Activated CD8-positive, alpha-beta T cell treated with anti-CD3 and anti-CD28 coated beads for 36 hours (primary cell): ENCODE measurements around the gene RPS24. TPM values are rescaled to one million over a fixed set of nuclear protein-coding genes. Genes with fewer than 3 reads are reported as not detected.

Experiments
- ATAC-seq: fragments of 200-7000 bp; cut with Tn5 transposase; one replicate; pipeline ENCODE4 v1.10.0; 2021; ENCODE audit warnings: mild to moderate bottlenecking, moderate library complexity
- CTCF ChIA-PET: fragments of 350-600 bp; sonication (Branson Sonifier 250); formaldehyde crosslinking; loops from one replicate; lab custom pipeline; 2021; ENCODE audit warnings: antibody characterized with exemption; lab: Charles Lee
- POLR2A ChIA-PET: fragments of 350-600 bp; sonication (Branson Sonifier 250); formaldehyde crosslinking; loops from one replicate; lab custom pipeline; 2021; ENCODE audit warnings: antibody characterized with exemption; lab: Charles Lee
- DNase-seq: peaks from one replicate; pipeline ENCODE4 v3.0.0-alpha.2; 2020
- H3K27ac Mint-ChIP-seq: one replicate; pipeline ENCODE4 v1.8.0; 2021; ENCODE audit warnings: mild to moderate bottlenecking, mixed read lengths
- H3K27me3 Mint-ChIP-seq: one replicate; pipeline ENCODE4 v1.8.0; 2021; ENCODE audit warnings: mixed read lengths
- H3K36me3 Mint-ChIP-seq: one replicate; pipeline ENCODE4 v1.8.0; 2021; ENCODE audit warnings: low read depth, mixed read lengths
- H3K4me1 Mint-ChIP-seq: one replicate; pipeline ENCODE4 v1.8.0; 2021; ENCODE audit warnings: low read depth, mixed read lengths
- H3K4me3 Mint-ChIP-seq: one replicate; pipeline ENCODE4 v1.8.0; 2021; ENCODE audit warnings: mild to moderate bottlenecking, moderate library complexity, mixed read lengths
- H3K9me3 Mint-ChIP-seq: one replicate; pipeline ENCODE4 v1.8.0; 2021; ENCODE audit warnings: mixed read lengths
- intact Hi-C: fragments of 100-400 bp; cut with micrococcal nuclease; formaldehyde crosslinking; loops from one replicate; pipeline ENCODE4 v1.10.0; 2022
- total RNA-seq, 2 experiments: library from RNA; stranded (reverse); gene quantifications; one replicate each; pipeline ENCODE4 v1.2.3, GENCODE V29; 2021
- TF ChIP-seq, protein P1 (sequence below): fragments of 200-600 bp; IDR thresholded peaks from one replicate; pipeline ENCODE4 v1.8.0; 2022; ENCODE audit warnings: antibody characterized with exemption, mild to moderate bottlenecking

The RPS24 gene
- total RNA-seq, 2 experiments from 2014 or later, result 2,061 to 2,067 TPM

DNA sequence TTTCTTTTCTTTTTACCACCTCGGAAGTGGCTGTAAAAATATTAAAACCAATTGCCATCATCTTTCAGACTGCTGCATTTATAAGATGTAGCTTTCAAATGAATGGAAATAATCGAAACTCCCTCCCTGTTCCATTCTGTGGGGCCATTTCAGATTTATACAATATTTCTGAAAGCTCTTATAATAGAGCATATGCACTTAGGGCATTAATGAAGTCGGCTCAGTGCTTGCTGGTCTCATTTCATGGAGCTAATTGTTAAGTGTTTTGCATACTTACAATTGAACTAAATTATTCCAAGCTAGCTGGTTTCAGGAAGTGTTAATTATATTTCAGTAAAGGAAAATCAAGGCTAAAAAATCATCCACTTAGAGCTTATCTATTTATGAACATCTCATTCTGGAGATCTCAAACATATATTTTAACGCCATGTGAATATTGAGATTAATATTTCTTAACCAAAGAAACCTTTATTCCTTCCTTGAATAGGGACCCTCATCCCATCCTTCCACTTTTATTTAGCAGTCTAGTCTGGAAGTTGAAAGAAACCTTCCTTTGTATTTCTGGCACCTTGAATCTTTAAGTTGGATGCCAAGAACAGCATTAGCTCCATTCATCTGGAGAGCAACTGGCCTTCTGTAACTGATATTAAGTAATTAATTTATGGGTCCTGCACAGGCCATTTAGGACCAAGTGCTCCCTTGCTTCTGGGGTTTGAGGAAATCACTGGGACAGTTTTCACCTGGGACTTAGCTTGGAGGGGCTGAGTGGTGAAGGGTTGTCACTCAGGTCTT is 45.1 kb downstream of the RPS24 start:
- TF ChIP-seq, protein P1, sequence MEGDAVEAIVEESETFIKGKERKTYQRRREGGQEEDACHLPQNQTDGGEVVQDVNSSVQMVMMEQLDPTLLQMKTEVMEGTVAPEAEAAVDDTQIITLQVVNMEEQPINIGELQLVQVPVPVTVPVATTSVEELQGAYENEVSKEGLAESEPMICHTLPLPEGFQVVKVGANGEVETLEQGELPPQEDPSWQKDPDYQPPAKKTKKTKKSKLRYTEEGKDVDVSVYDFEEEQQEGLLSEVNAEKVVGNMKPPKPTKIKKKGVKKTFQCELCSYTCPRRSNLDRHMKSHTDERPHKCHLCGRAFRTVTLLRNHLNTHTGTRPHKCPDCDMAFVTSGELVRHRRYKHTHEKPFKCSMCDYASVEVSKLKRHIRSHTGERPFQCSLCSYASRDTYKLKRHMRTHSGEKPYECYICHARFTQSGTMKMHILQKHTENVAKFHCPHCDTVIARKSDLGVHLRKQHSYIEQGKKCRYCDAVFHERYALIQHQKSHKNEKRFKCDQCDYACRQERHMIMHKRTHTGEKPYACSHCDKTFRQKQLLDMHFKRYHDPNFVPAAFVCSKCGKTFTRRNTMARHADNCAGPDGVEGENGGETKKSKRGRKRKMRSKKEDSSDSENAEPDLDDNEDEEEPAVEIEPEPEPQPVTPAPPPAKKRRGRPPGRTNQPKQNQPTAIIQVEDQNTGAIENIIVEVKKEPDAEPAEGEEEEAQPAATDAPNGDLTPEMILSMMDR, result no peak
- Mint-ChIP-seq H3K4me3 (no peak overlapping the region), H3K36me3 (peaks cover 4% of the 10 kb centered on the region), H3K4me1 (no peaks in the 10 kb centered on the region), H3K27me3 (no peaks in the 10 kb centered on the region), H3K9me3 (peaks cover 7% of the 10 kb centered on the region), H3K27ac (no peak overlapping the region)
- ChIA-PET CTCF (interaction anchor here (1.3 kb wide), 1 partner anchor 31 kb away, joined by 3 read pairs; no protein-coding TSS in a partner anchor), POLR2A (no interaction called here)
- DNase-seq, result no peak
- ATAC-seq, result no peak
- intact Hi-C loops, result no loop called here

DNA sequence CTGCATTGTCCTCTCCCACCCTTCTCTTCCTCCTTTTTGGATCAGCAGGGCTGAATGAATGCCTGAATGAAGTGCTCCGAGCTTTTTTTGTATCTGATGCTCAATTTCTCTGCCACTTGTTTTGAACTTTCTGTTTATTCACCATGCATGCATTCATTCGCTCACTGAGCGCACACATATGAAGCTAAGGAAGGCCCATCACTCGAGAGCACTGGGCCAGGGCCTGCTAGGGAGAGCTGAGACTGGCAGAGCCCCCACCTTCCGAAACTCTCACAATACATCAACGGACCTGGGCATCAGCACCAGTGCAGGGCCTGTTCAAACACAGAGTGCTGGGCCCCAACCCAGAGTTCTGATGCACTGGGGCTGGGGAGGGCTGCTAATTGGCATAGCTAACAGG is 45.7 kb downstream of the RPS24 start:
- CTCF ChIA-PET, result no interaction called here

DNA sequence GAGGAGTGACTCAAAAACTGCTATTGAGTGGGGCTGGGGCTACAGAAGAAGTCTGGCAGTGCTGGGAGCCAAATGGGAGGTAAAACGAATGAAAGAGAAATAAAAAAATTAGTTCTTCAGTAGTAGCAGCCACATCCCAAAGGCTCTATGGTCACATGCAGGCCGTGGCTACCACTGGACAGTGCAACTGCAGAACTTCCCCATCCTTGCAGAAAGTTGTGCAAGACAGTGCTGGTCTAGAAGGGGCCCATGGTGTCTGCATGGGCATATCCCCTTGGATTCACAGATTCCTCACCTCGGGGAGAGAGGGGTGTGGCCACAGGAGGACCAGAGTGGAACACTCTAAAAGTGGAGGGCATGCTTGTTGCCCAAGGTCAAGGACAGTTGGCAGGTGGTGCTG is 47.6 kb downstream of the RPS24 start:
- Mint-ChIP-seq H3K27ac (no peak overlapping the region), H3K36me3 (no peaks in the 10 kb centered on the region), H3K9me3 (peaks cover under 1% of the 10 kb centered on the region), H3K27me3 (no peaks in the 10 kb centered on the region), H3K4me1 (no peaks in the 10 kb centered on the region), H3K4me3 (no peak overlapping the region)
- CTCF ChIA-PET, result no interaction called here
- ATAC-seq (no peak), DNase-seq (no peak)
- POLR2A ChIA-PET, result no interaction called here
- intact Hi-C loops, result no loop called here
- TF ChIP-seq, protein P1, result no peak

More for the DNA sequence above, 45.7 kb downstream of the RPS24 start:
- POLR2A ChIA-PET, result no interaction called here
- no peak overlapping the region for H3K27ac Mint-ChIP-seq
- ATAC-seq (no peak), DNase-seq (no peak)
- no peaks in the 10 kb centered on the region for H3K27me3 Mint-ChIP-seq
- intact Hi-C loops, result no loop called here
- TF ChIP-seq, protein P1, result no peak
- no peak overlapping the region for H3K4me3 Mint-ChIP-seq
- peaks cover 2% of the 10 kb centered on the region for H3K36me3 Mint-ChIP-seq
- H3K4me1 Mint-ChIP-seq, result no peaks in the 10 kb centered on the region
- peaks cover 4% of the 10 kb centered on the region for H3K9me3 Mint-ChIP-seq

DNA sequence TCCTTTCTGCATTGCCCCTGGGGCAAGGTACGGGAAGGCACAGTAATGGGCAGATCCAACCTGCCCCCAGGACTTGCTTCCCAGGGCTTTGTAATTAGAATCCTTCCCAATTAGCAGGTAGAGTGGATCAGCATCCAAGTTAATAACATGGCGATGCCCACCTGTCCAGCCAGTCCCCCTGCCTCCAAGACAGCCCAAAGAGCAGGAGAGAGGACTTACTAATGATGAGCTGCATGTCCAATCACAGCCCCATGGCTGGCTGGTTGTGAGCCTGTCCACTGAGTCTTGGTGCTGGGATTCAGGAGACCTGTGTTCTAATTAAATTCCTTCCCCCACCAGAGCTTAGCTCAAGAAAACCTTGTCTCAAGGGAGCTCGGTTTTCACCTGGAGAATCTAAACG is 49.0 kb downstream of the RPS24 start:
- no peaks in the 10 kb centered on the region for H3K9me3 Mint-ChIP-seq
- intact Hi-C loops, result no loop called here
- ATAC-seq, result no peak
- DNase-seq, result no peak
- no peaks in the 10 kb centered on the region for H3K27me3 Mint-ChIP-seq
- H3K4me3 Mint-ChIP-seq, result no peak overlapping the region
- CTCF ChIA-PET, result no interaction called here
- no peaks in the 10 kb centered on the region for H3K36me3 Mint-ChIP-seq
- TF ChIP-seq, protein P1, result no peak
- POLR2A ChIA-PET, result interaction anchor here (1.3 kb wide), 1 partner anchor 11 kb away, joined by 3 read pairs; no protein-coding TSS in a partner anchor
- no peak overlapping the region for H3K27ac Mint-ChIP-seq
- no peaks in the 10 kb centered on the region for H3K4me1 Mint-ChIP-seq

Other genes with a start within 250 kb of the RPS24 start
- 1 to 10 TPM; 2.7 to 4.8 TPM for gene DLG5, start 107.1 kb upstream of the RPS24 start, total RNA-seq
- 10 to 100 TPM; 16.2 to 17.5 TPM for gene POLR3A, start 4.3 kb upstream of the RPS24 start, total RNA-seq